ENCODE measurements around the gene GPR39.
A peak's percentile ranks its signal among the peaks of the same experiment; 100 is the strongest.

The GPR39 gene

GRCh38 chr2:132670496-132671150, 254.0 kb downstream of the GPR39 start:
- no peak overlapping the region for H3K4me3 ChIP-seq (ENCODE audit: insufficient read depth, low read length, poor library complexity, severe bottlenecking)

GRCh38 chr2:132671151-132671835, 254.7 kb downstream of the GPR39 start:
- Histone ChIP-seq H3K4me2 (ENCODE audit: low read depth, low read length, poor library complexity, severe bottlenecking) (no peak overlapping the region), H3K9me3 (ENCODE audit: insufficient read depth, low read length) (no peaks in the 10 kb centered on the region), H3K79me2 (ENCODE audit: insufficient read depth, low read length) (no peaks in the 10 kb centered on the region), H3K27me3 (ENCODE audit: low read length) (no peaks in the 10 kb centered on the region), H3K27ac (ENCODE audit: low read depth, low read length) (no peak overlapping the region), H3K9me2 (replicated peaks; ENCODE audit: insufficient read depth, low read length) (no peaks in the 10 kb centered on the region), H4K20me1 (ENCODE audit: low read depth, low read length) (no peaks in the 10 kb centered on the region), H2AFZ (ENCODE audit: low read depth, low read length, severe bottlenecking) (no peak overlapping the region), H3F3A (ENCODE audit: insufficient read depth) (no peaks in the 10 kb centered on the region), H3K4me3 (ENCODE audit: insufficient read depth, low read length, poor library complexity, severe bottlenecking) (no peak overlapping the region), H3K9ac (ENCODE audit: low read length) (no peak overlapping the region), H3K36me3 (ENCODE audit: low read length) (no peaks in the 10 kb centered on the region)
- no peak for TF ChIP-seq EZH2phosphoT487 (conservative IDR thresholded peaks at IDR 0.05; ENCODE audit: low read length)
- TF ChIP-seq CTCF (IDR thresholded peaks at IDR 0.05; ENCODE audit: insufficient read depth, low read length, poor library complexity, severe bottlenecking) = no peak

More at GRCh38 chr2:132670496-132671150, 254.0 kb downstream of the GPR39 start:
- H3K9me3 ChIP-seq (ENCODE audit: insufficient read depth, low read length) = no peaks in the 10 kb centered on the region
- no peak overlapping the region for H3K27ac ChIP-seq (ENCODE audit: low read depth, low read length)
- H2AFZ ChIP-seq (ENCODE audit: low read depth, low read length, severe bottlenecking) = no peak overlapping the region
- H3K36me3 ChIP-seq (ENCODE audit: low read length) = no peaks in the 10 kb centered on the region
- H4K20me1 ChIP-seq (ENCODE audit: low read depth, low read length) = no peaks in the 10 kb centered on the region
- H3K9me2 ChIP-seq (replicated peaks; ENCODE audit: insufficient read depth, low read length) = no peaks in the 10 kb centered on the region
- no peaks in the 10 kb centered on the region for H3K27me3 ChIP-seq (ENCODE audit: low read length)
- no peak overlapping the region for H3K4me2 ChIP-seq (ENCODE audit: low read depth, low read length, poor library complexity, severe bottlenecking)
- no peaks in the 10 kb centered on the region for H3F3A ChIP-seq (ENCODE audit: insufficient read depth)
- H3K9ac ChIP-seq (ENCODE audit: low read length) = no peak overlapping the region
- TF ChIP-seq CTCF (IDR thresholded peaks at IDR 0.05; ENCODE audit: insufficient read depth, low read length, poor library complexity, severe bottlenecking) = no peak
- TF ChIP-seq EZH2phosphoT487 (conservative IDR thresholded peaks at IDR 0.05; ENCODE audit: low read length) = no peak
- H3K79me2 ChIP-seq (ENCODE audit: insufficient read depth, low read length) = no peaks in the 10 kb centered on the region

DNA sequence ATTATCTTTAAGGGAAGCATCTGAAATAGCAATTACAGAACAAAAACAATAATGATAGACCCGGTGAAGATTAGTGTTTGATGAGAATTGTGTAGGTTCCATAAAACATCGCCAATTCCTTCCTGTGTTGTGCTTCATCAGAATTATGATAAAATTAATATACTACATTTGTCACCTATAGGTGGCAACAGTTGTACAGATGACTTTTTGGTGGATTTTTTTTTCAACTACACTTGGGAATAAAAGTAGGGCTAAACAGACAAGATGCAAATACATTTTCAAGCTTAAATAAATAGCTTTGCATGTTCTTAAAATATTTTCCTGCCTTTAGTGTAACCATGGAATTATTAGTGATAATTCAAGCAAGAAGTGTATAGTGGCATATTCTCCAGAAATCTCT, 260.4 kb downstream of the GPR39 start:
- no peak overlapping the region for H3K27ac ChIP-seq (ENCODE audit: low read depth, low read length)
- no peaks in the 10 kb centered on the region for H4K20me1 ChIP-seq (ENCODE audit: low read depth, low read length)
- no peak overlapping the region for H2AFZ ChIP-seq (ENCODE audit: low read depth, low read length, severe bottlenecking)
- no peak overlapping the region for H3K9ac ChIP-seq (ENCODE audit: low read length)
- no peaks in the 10 kb centered on the region for H3F3A ChIP-seq (ENCODE audit: insufficient read depth)
- no peaks in the 10 kb centered on the region for H3K36me3 ChIP-seq (ENCODE audit: low read length)
- H3K9me2 ChIP-seq (replicated peaks; ENCODE audit: insufficient read depth, low read length) = no peaks in the 10 kb centered on the region
- H3K79me2 ChIP-seq (ENCODE audit: insufficient read depth, low read length) = no peaks in the 10 kb centered on the region
- H3K4me2 ChIP-seq (ENCODE audit: low read depth, low read length, poor library complexity, severe bottlenecking) = no peak overlapping the region
- H3K27me3 ChIP-seq (ENCODE audit: low read length) = no peaks in the 10 kb centered on the region
- H3K4me3 ChIP-seq (ENCODE audit: insufficient read depth, low read length, poor library complexity, severe bottlenecking) = no peak overlapping the region
- peak; percentile 23 for TF ChIP-seq CTCF (IDR thresholded peaks at IDR 0.05; ENCODE audit: insufficient read depth, low read length, poor library complexity, severe bottlenecking)
- no peak for TF ChIP-seq EZH2phosphoT487 (conservative IDR thresholded peaks at IDR 0.05; ENCODE audit: low read length)
- H3K9me3 ChIP-seq (ENCODE audit: insufficient read depth, low read length) = no peaks in the 10 kb centered on the region
